H9 (cell line): ENCODE results near the gene ZDHHC9. TPM values are rescaled to one million over a fixed set of nuclear protein-coding genes. Genes with fewer than 3 reads are reported as not detected.
A peak's percentile ranks its signal among the peaks of the same experiment; 100 is the strongest.

ENCODE experiments used
- DNase-seq: peaks from one replicate; pipeline ENCODE4 v3.0.0-alpha.2; 2017
- H2AFZ ChIP-seq: one replicate; pipeline ENCODE4 v1.6.1; 2013; ENCODE audit warnings: mild to moderate bottlenecking, low read length, control low read depth, moderate library complexity
- H2AK5ac ChIP-seq: 2 replicates; pipeline ENCODE4 v1.6.1; 2013; ENCODE audit warnings: low read length, control low read depth, mixed read lengths; ENCODE audit not compliant: insufficient read length
- H2BK120ac ChIP-seq: one replicate; pipeline ENCODE4 v1.6.1; 2013; ENCODE audit warnings: low read depth, mild to moderate bottlenecking, low read length, control low read depth, inconsistent platforms; ENCODE audit not compliant: poor library complexity, severe bottlenecking
- H2BK12ac ChIP-seq: 2 replicates; pipeline ENCODE4 v1.6.1; 2013; ENCODE audit warnings: low read length, control low read depth, mixed read lengths, low read depth; ENCODE audit not compliant: insufficient read length
- H2BK15ac ChIP-seq: 2 replicates; pipeline ENCODE4 v1.6.1; 2013; ENCODE audit warnings: low read depth, low read length, control low read depth
- H2BK20ac ChIP-seq: one replicate; pipeline ENCODE4 v1.6.1; 2013; ENCODE audit warnings: low read depth, mild to moderate bottlenecking, low read length, control low read depth, inconsistent platforms; ENCODE audit not compliant: poor library complexity, severe bottlenecking
- H2BK5ac ChIP-seq: 2 replicates; pipeline ENCODE4 v1.6.1; 2013; ENCODE audit warnings: low read length, control low read depth, mixed read lengths; ENCODE audit not compliant: insufficient read length
- H3K14ac ChIP-seq: 2 replicates; pipeline ENCODE4 v1.6.1; 2013; ENCODE audit warnings: low read length, control low read depth; ENCODE audit not compliant: insufficient read depth
- H3K18ac ChIP-seq: 2 replicates; pipeline ENCODE4 v1.6.1; 2013; ENCODE audit warnings: low read depth, mild to moderate bottlenecking, mixed read lengths, low read length, control low read depth; ENCODE audit not compliant: insufficient read length
- H3K23ac ChIP-seq: 2 replicates; pipeline ENCODE4 v1.6.1; 2013; ENCODE audit warnings: low read length, control low read depth, mixed read lengths, low read depth; ENCODE audit not compliant: insufficient read length
- H3K23me2 ChIP-seq: 2 replicates; pipeline ENCODE4 v1.6.1; 2013; ENCODE audit warnings: low read depth, mild to moderate bottlenecking, mixed read lengths, low read length, control low read depth; ENCODE audit not compliant: insufficient read length, poor library complexity, severe bottlenecking
- H3K27ac ChIP-seq: 2 replicates; pipeline ENCODE4 v1.5.1; 2013; ENCODE audit warnings: low read length, control low read depth, mixed read lengths, low read depth; ENCODE audit not compliant: insufficient read length
- H3K27me3 ChIP-seq: 2 replicates; pipeline ENCODE4 v1.6.1; 2013; ENCODE audit warnings: low read length, control low read depth, inconsistent platforms; ENCODE audit not compliant: insufficient read depth
- H3K4ac ChIP-seq: 2 replicates; pipeline ENCODE4 v1.6.1; 2013; ENCODE audit warnings: low read depth, mild to moderate bottlenecking, control low read depth, inconsistent platforms, low read length, moderate library complexity
- H3K4me1 ChIP-seq: 2 replicates; pipeline ENCODE4 v1.6.1; 2013; ENCODE audit warnings: low read length, control low read depth, inconsistent platforms; ENCODE audit not compliant: insufficient read depth
- H3K4me2 ChIP-seq: 2 replicates; pipeline ENCODE4 v1.6.1; 2013; ENCODE audit warnings: low read length, control low read depth, mixed read lengths; ENCODE audit not compliant: insufficient read length, insufficient read depth
- H3K56ac ChIP-seq: 2 replicates; pipeline ENCODE4 v1.6.1; 2013; ENCODE audit warnings: low read depth, mild to moderate bottlenecking, mixed read lengths, low read length, control low read depth; ENCODE audit not compliant: insufficient read length
- H3K79me1 ChIP-seq: 2 replicates; pipeline ENCODE4 v1.6.1; 2013; ENCODE audit warnings: low read depth, mild to moderate bottlenecking, moderate library complexity, low read length, control low read depth, inconsistent platforms; ENCODE audit not compliant: insufficient read depth, poor library complexity, severe bottlenecking
- H3K79me2 ChIP-seq: 2 replicates; pipeline ENCODE4 v1.6.1; 2013; ENCODE audit warnings: low read length, control low read depth, inconsistent platforms; ENCODE audit not compliant: insufficient read depth
- H3K9ac ChIP-seq: 2 replicates; pipeline ENCODE4 v1.6.1; 2013; ENCODE audit warnings: low read length, control low read depth, mixed read lengths; ENCODE audit not compliant: insufficient read length; ENCODE audit errors: extremely low read depth
- H3K9me3 ChIP-seq: one replicate; pipeline ENCODE4 v1.6.1; 2013; ENCODE audit warnings: low read depth, low read length, inconsistent platforms; ENCODE audit not compliant: control insufficient read depth
- H3T11ph ChIP-seq: one replicate; pipeline ENCODE4 v1.6.1; 2013; ENCODE audit warnings: mild to moderate bottlenecking, low read length, control low read depth, inconsistent platforms
- H4K20me1 ChIP-seq: one replicate; pipeline ENCODE4 v1.6.1; 2013; ENCODE audit not compliant: control insufficient read depth, insufficient read length, insufficient read depth
- H4K5ac ChIP-seq: 2 replicates; pipeline ENCODE4 v1.6.1; 2013; ENCODE audit warnings: low read depth, mild to moderate bottlenecking, mixed read lengths, low read length, control low read depth; ENCODE audit not compliant: insufficient read length
- H4K8ac ChIP-seq: replicated peaks from 2 replicates; pipeline ENCODE4 v1.6.1; 2013; ENCODE audit warnings: low read length, control low read depth, mixed read lengths, low read depth; ENCODE audit not compliant: insufficient read length
- H4K91ac ChIP-seq: 2 replicates; pipeline ENCODE4 v1.6.1; 2013; ENCODE audit warnings: low read depth, mild to moderate bottlenecking, moderate library complexity, mixed read lengths, low read length, control low read depth; ENCODE audit not compliant: insufficient read length
- H3K27ac Mint-ChIP-seq, 3 experiments: 2 replicates in 2 of 3; 3 replicates in 1 of 3; pipeline ENCODE4 v1.8.0; 2020 to 2021; ENCODE audit warnings: mixed read lengths in 3 of 3, mild to moderate bottlenecking in 1 of 3, moderate library complexity in 1 of 3
- H3K27me3 Mint-ChIP-seq: 2 replicates; pipeline ENCODE4 v1.8.0; 2021; ENCODE audit warnings: low read depth, mild to moderate bottlenecking, moderate library complexity, mixed read lengths
- H3K36me3 Mint-ChIP-seq, 3 experiments: 2 replicates in 2 of 3; 3 replicates in 1 of 3; pipeline ENCODE4 v1.8.0; 2020 to 2021; ENCODE audit warnings: low read depth in 3 of 3, mixed read lengths in 3 of 3; ENCODE audit not compliant: insufficient read depth in 1 of 3
- H3K4me1 Mint-ChIP-seq, 2 experiments: 2 replicates each; pipeline ENCODE4 v1.8.0; 2020; ENCODE audit warnings: mixed read lengths in 2 of 2
- H3K4me3 Mint-ChIP-seq, 2 experiments: 2 replicates in 1 of 2; 3 replicates in 1 of 2; pipeline ENCODE4 v1.8.0; 2020 to 2021; ENCODE audit warnings: mild to moderate bottlenecking in 2 of 2, mixed read lengths in 2 of 2, moderate library complexity in 1 of 2
- H3K9me3 Mint-ChIP-seq, 2 experiments: 2 replicates in 1 of 2; 3 replicates in 1 of 2; pipeline ENCODE4 v1.8.0; 2020; ENCODE audit warnings: mild to moderate bottlenecking in 2 of 2, mixed read lengths in 2 of 2, moderate library complexity in 1 of 2
- CTCF ChIP-seq: fragments of 200-600 bp; sonication (generic); conservative IDR thresholded peaks from 3 replicates; pipeline ENCODE4 v1.8.0; 2021; ENCODE audit warnings: antibody characterized with exemption, mild to moderate bottlenecking
- WGBS: extraction: QIAGEN DNeasy Blood & Tissue Kit; methylation state at CpG from one replicate; pipeline ENCODE4 v1.1.7; 2013; ENCODE audit warnings: missing lambda C conversion rate, low lambda C conversion rate, mixed read lengths; ENCODE audit not compliant: insufficient read length; ENCODE audit errors: extremely low coverage; 5-methylcytosine and 5-hydroxymethylcytosine counted together
- total RNA-seq: library from RNA; stranded (reverse); gene quantifications from 2 replicates; pipeline ENCODE4 v1.2.1, GENCODE V29; 2021

Gene ZDHHC9
- total RNA-seq, 1 experiment from 2014 or later, result 21.0 TPM

GRCh38 chrX:129777218-129778030 is 66.3 kb downstream of the ZDHHC9 start:
- Histone ChIP-seq H4K91ac (no peak overlapping the region), H3K27ac (no peak overlapping the region), H4K5ac (no peak overlapping the region), H2BK12ac (no peak overlapping the region), H3K79me1 (no peaks in the 10 kb centered on the region), H4K8ac (no peak overlapping the region), H3K18ac (no peak overlapping the region), H3K23me2 (no peaks in the 10 kb centered on the region), H3K9me3 (no peaks in the 10 kb centered on the region), H3K9ac (no peak overlapping the region), H3K4ac (no peak overlapping the region), H2BK5ac (no peak overlapping the region), H3K4me2 (no peak overlapping the region), H2AK5ac (no peak overlapping the region), H2BK120ac (no peak overlapping the region), H3T11ph (no peak overlapping the region), H3K4me1 (no peaks in the 10 kb centered on the region; the same call in 1 of the 2 replicates), H2BK15ac (no peak overlapping the region), H2AFZ (no peak overlapping the region), H3K56ac (no peak overlapping the region), H3K79me2 (no peaks in the 10 kb centered on the region), H4K20me1 (no peaks in the 10 kb centered on the region), H3K27me3 (no peaks in the 10 kb centered on the region), H3K14ac (no peak overlapping the region), H2BK20ac (no peak overlapping the region), H3K23ac (no peak overlapping the region)
- Mint-ChIP-seq H3K27me3 (peaks cover 7% of the 10 kb centered on the region), H3K4me3 (no peak overlapping the region), H3K9me3 (peaks cover 0 to 49% of the 10 kb centered on the region in 2 experiments; a peak in 2 of 5 replicates), H3K27ac (0 out of 7 replicates have a peak overlapping the region, but pooled peaks of 1 of the 3 experiments have one; percentile 18), H3K36me3 (no peaks in the 10 kb centered on the region; a peak in 1 of 7 replicates), H3K4me1 (peaks cover 10 to 15% of the 10 kb centered on the region in 2 experiments)
- WGBS, result no CpG with 5 or more reads among the region's 30 CpGs
- no peak for TF ChIP-seq CTCF
- no peak for DNase-seq
